Measurements from ENCODE around the gene TMEM242. TPM values are rescaled to one million over a fixed set of nuclear protein-coding genes. Genes with fewer than 3 reads are reported as not detected.

The TMEM242 gene
- total and polyA plus RNA-seq, 4 donors, result 11.2 to 18.2 (median 13.9) TPM

DNA sequence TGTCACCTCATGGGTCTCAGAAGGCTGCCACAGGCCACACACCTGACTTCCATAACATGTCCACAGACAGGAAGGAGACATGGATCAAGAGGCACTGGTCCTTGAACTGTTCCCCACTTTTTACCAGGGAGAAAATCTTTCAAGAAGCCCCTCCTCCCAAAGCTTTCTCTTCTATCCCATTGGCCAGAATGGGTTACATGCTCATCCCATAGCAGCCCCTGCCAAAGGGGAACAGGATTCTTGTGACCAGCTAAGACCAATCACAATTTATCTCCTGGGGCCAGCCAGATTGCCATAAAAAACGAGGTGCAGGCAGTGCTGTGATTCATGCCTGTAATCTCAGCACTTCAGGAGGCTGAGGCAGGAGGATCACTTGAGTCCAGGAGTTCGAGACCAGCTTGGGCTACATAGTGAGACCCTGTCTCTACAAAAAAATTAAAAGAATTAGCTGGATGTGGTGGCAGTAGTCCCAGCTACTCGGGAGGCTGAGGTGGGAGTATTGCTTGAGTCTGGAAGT is 59.4 kb downstream of the TMEM242 start:
- H3K36me3 ChIP-seq (ENCODE audit: control insufficient read depth, insufficient read depth, low read length), result no peaks in the 10 kb centered on the region
- 81% methylated on average over 2 of the region's 3 CpGs for WGBS (ENCODE audit: insufficient coverage)
- no peaks in the 10 kb centered on the region for H3K27me3 ChIP-seq (ENCODE audit: control insufficient read depth, insufficient read depth, low read length)
- H3K9me3 ChIP-seq (ENCODE audit: control insufficient read depth, insufficient read depth, low read length), result no peaks in the 10 kb centered on the region
- H3K4me1 ChIP-seq (ENCODE audit: control insufficient read depth, insufficient read depth, low read length), result peaks cover 34% of the 10 kb centered on the region
- H3K27ac ChIP-seq (ENCODE audit: low read depth, low read length), result no peak overlapping the region
- H3K4me3 ChIP-seq (ENCODE audit: low read depth, low read length), result no peak overlapping the region
- no peak for DNase-seq (ENCODE audit: low read depth in 4 of 6, low spot score in 6 of 6)

- WGBS (ENCODE audit: insufficient coverage), result no CpG with 5 or more reads among the region's 5 CpGs
- Histone ChIP-seq H3K27ac (ENCODE audit: low read depth, low read length) (no peak overlapping the region), H3K36me3 (ENCODE audit: control insufficient read depth, insufficient read depth, low read length) (no peaks in the 10 kb centered on the region), H3K27me3 (ENCODE audit: control insufficient read depth, insufficient read depth, low read length) (no peaks in the 10 kb centered on the region), H3K4me1 (ENCODE audit: control insufficient read depth, insufficient read depth, low read length) (peaks cover 26% of the 10 kb centered on the region), H3K4me3 (ENCODE audit: low read depth, low read length) (no peak overlapping the region), H3K9me3 (ENCODE audit: control insufficient read depth, insufficient read depth, low read length) (no peaks in the 10 kb centered on the region)
- peak in 1 of 6 donors; percentile 61 for DNase-seq (ENCODE audit: low read depth in 4 of 6, low spot score in 6 of 6)
Measured at GRCh38 chr6:157263146-157263545, 60.2 kb downstream of the TMEM242 start.

- WGBS (ENCODE audit: insufficient coverage), result 96% methylated on average over 9 of the region's 9 CpGs
- Histone ChIP-seq H3K27me3 (ENCODE audit: control insufficient read depth, insufficient read depth, low read length) (no peaks in the 10 kb centered on the region), H3K9me3 (ENCODE audit: control insufficient read depth, insufficient read depth, low read length) (no peaks in the 10 kb centered on the region), H3K4me1 (ENCODE audit: control insufficient read depth, insufficient read depth, low read length) (peaks cover 11% of the 10 kb centered on the region), H3K27ac (ENCODE audit: low read depth, low read length) (no peak overlapping the region), H3K36me3 (ENCODE audit: control insufficient read depth, insufficient read depth, low read length) (no peaks in the 10 kb centered on the region), H3K4me3 (ENCODE audit: low read depth, low read length) (no peak overlapping the region)
- no peak for DNase-seq (ENCODE audit: low read depth in 4 of 6, low spot score in 6 of 6)
Measured at GRCh38 chr6:157261606-157262005, 61.7 kb downstream of the TMEM242 start.

DNA sequence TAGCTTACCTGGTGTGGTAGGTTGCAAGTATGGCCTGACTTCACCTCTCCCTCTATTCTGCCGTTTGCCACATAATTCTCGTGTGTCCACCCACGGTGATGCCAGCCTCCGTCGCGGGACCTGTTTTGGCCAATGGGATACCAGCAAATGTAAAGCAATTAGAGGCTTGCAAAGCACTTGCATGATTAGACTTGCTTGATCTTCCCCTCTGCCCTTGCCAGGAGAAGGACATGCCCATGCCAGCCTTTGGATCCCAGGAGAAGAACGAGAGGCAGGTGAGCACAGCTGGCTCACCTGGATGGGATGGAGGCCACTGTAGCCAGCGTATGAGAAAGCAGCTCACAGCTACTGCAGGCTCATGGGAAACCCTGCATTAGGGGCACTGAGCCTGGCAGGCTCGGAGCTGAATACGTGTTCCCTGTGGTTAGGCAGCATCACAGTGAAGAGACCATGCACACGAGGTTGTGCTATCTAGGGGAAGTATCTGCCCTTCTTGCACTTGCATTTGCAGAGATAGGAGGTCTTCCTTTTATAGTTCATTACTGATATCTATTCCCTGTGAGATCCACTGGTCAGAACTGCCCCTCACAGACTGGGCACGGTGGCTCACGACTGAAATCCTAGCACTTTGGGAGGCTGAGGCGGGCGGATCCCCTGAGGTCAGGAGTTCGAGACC is 62.4 kb downstream of the TMEM242 start:
- Histone ChIP-seq H3K4me3 (ENCODE audit: low read depth, low read length) (no peak overlapping the region), H3K27ac (ENCODE audit: low read depth, low read length) (no peak overlapping the region), H3K36me3 (ENCODE audit: control insufficient read depth, insufficient read depth, low read length) (no peaks in the 10 kb centered on the region), H3K9me3 (ENCODE audit: control insufficient read depth, insufficient read depth, low read length) (no peaks in the 10 kb centered on the region), H3K4me1 (ENCODE audit: control insufficient read depth, insufficient read depth, low read length) (peaks cover 10% of the 10 kb centered on the region), H3K27me3 (ENCODE audit: control insufficient read depth, insufficient read depth, low read length) (no peaks in the 10 kb centered on the region)
- DNase-seq (ENCODE audit: low read depth in 4 of 6, low spot score in 6 of 6), result no peak
- WGBS (ENCODE audit: insufficient coverage), result 93% methylated on average over 13 of the region's 16 CpGs

DNA sequence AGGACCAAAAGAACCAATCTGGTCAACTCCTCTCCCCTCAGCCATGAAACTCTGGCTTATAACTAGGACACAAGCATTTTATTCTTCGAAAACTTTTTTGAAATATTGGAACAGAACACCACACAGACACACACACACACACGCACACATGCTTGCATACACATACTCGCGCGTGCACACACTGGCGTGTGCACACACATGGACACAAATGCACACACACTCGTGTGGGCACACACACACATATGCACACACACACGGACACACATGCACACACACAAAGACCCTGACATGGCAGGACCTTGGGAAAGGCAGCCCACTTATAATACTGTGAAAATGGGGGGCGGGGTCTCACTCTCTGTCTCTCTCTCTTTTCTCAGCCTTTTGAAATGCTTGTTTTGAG is 63.9 kb downstream of the TMEM242 start:
- H3K36me3 ChIP-seq (ENCODE audit: control insufficient read depth, insufficient read depth, low read length), result no peaks in the 10 kb centered on the region
- DNase-seq (ENCODE audit: low read depth in 4 of 6, low spot score in 6 of 6), result no peak
- no peaks in the 10 kb centered on the region for H3K9me3 ChIP-seq (ENCODE audit: control insufficient read depth, insufficient read depth, low read length)
- no peak overlapping the region for H3K27ac ChIP-seq (ENCODE audit: low read depth, low read length)
- H3K4me3 ChIP-seq (ENCODE audit: low read depth, low read length), result no peak overlapping the region
- no peaks in the 10 kb centered on the region for H3K4me1 ChIP-seq (ENCODE audit: control insufficient read depth, insufficient read depth, low read length)
- WGBS (ENCODE audit: insufficient coverage), result 91% methylated on average over 4 of the region's 9 CpGs
- H3K27me3 ChIP-seq (ENCODE audit: control insufficient read depth, insufficient read depth, low read length), result no peaks in the 10 kb centered on the region

- no peak overlapping the region for H3K27ac ChIP-seq (ENCODE audit: low read depth, low read length)
- H3K27me3 ChIP-seq (ENCODE audit: control insufficient read depth, insufficient read depth, low read length), result no peaks in the 10 kb centered on the region
- H3K36me3 ChIP-seq (ENCODE audit: control insufficient read depth, insufficient read depth, low read length), result no peaks in the 10 kb centered on the region
- H3K4me3 ChIP-seq (ENCODE audit: low read depth, low read length), result no peak overlapping the region
- no peak for DNase-seq (ENCODE audit: low read depth in 4 of 6, low spot score in 6 of 6)
- no peaks in the 10 kb centered on the region for H3K9me3 ChIP-seq (ENCODE audit: control insufficient read depth, insufficient read depth, low read length)
- WGBS (ENCODE audit: insufficient coverage), result 96% methylated on average over 9 of the region's 11 CpGs
- no peaks in the 10 kb centered on the region for H3K4me1 ChIP-seq (ENCODE audit: control insufficient read depth, insufficient read depth, low read length)
Measured at GRCh38 chr6:157258878-157259277, 64.4 kb downstream of the TMEM242 start.

GRCh38 chr6:157255079-157255478 is 68.2 kb downstream of the TMEM242 start:
- Histone ChIP-seq H3K4me3 (ENCODE audit: low read depth, low read length) (no peak overlapping the region), H3K4me1 (ENCODE audit: control insufficient read depth, insufficient read depth, low read length) (no peaks in the 10 kb centered on the region)
- 95% methylated on average over 2 of the region's 3 CpGs for WGBS (ENCODE audit: insufficient coverage)

DNA sequence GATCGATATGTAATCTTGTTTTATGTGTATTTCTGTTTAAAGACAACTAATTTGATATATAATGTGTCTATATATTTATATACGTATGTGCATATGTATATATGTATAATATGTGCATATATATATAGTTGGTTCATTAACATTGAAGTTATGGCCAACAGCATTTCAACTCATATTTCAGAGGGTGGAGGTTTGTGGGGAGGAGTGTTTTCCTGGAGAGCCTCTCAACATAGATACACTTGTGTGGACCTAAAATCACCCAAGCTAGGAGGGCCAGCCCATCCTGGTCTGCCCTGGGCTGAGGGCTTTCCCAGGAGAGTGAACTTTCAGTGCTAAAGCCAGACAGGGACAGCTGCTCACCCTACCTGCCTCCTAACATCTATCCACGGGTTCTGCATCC is 68.8 kb downstream of the TMEM242 start:
- Histone ChIP-seq H3K27ac (ENCODE audit: low read depth, low read length) (no peak overlapping the region), H3K9me3 (ENCODE audit: control insufficient read depth, insufficient read depth, low read length) (no peaks in the 10 kb centered on the region), H3K36me3 (ENCODE audit: control insufficient read depth, insufficient read depth, low read length) (no peaks in the 10 kb centered on the region), H3K4me3 (ENCODE audit: low read depth, low read length) (no peak overlapping the region), H3K27me3 (ENCODE audit: control insufficient read depth, insufficient read depth, low read length) (no peaks in the 10 kb centered on the region), H3K4me1 (ENCODE audit: control insufficient read depth, insufficient read depth, low read length) (peaks cover 4% of the 10 kb centered on the region)
- DNase-seq (ENCODE audit: low read depth in 4 of 6, low spot score in 6 of 6), result no peak
- 69% methylated on average over 1 of the region's 3 CpGs for WGBS (ENCODE audit: insufficient coverage)

More at GRCh38 chr6:157255079-157255478, 68.2 kb downstream of the TMEM242 start:
- Histone ChIP-seq H3K9me3 (ENCODE audit: control insufficient read depth, insufficient read depth, low read length) (no peaks in the 10 kb centered on the region), H3K36me3 (ENCODE audit: control insufficient read depth, insufficient read depth, low read length) (no peaks in the 10 kb centered on the region), H3K27ac (ENCODE audit: low read depth, low read length) (no peak overlapping the region), H3K27me3 (ENCODE audit: control insufficient read depth, insufficient read depth, low read length) (no peaks in the 10 kb centered on the region)
- no peak for DNase-seq (ENCODE audit: low read depth in 4 of 6, low spot score in 6 of 6)

GRCh38 chr6:157253699-157254098 is 69.6 kb downstream of the TMEM242 start:
- 70% methylated on average over 1 of the region's 7 CpGs for WGBS (ENCODE audit: insufficient coverage)
- Histone ChIP-seq H3K9me3 (ENCODE audit: control insufficient read depth, insufficient read depth, low read length) (no peaks in the 10 kb centered on the region), H3K4me1 (ENCODE audit: control insufficient read depth, insufficient read depth, low read length) (peaks cover 6% of the 10 kb centered on the region), H3K27me3 (ENCODE audit: control insufficient read depth, insufficient read depth, low read length) (peaks cover 2% of the 10 kb centered on the region), H3K36me3 (ENCODE audit: control insufficient read depth, insufficient read depth, low read length) (no peaks in the 10 kb centered on the region), H3K27ac (ENCODE audit: low read depth, low read length) (no peak overlapping the region), H3K4me3 (ENCODE audit: low read depth, low read length) (no peak overlapping the region)
- no peak for DNase-seq (ENCODE audit: low read depth in 4 of 6, low spot score in 6 of 6)

DNA sequence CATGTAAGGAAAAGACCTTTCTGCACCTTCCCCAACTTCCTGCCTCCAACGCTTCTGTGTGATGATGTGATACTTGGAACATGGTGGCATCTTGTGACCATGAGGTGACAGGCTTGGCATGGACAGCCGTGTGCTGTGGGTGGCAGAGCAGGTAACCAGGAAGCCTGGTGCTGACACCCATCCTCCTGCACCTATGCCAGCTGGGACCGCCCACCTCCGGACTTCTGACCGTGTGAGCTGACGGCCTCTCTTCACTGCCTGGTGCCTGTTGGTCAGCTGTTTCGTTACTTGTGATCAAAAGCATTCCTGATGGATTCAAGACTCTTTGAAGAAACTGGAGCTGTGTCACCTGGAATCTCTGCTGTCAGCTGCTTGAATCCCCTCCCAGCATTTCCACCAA is 70.3 kb downstream of the TMEM242 start:
- no peak for DNase-seq (ENCODE audit: low read depth in 4 of 6, low spot score in 6 of 6)
- 88% methylated on average over 6 of the region's 7 CpGs for WGBS (ENCODE audit: insufficient coverage)

More for the DNA sequence above, 70.3 kb downstream of the TMEM242 start:
- no peak overlapping the region for H3K4me3 ChIP-seq (ENCODE audit: low read depth, low read length)
- H3K27me3 ChIP-seq (ENCODE audit: control insufficient read depth, insufficient read depth, low read length), result peaks cover 2% of the 10 kb centered on the region
- no peak overlapping the region for H3K27ac ChIP-seq (ENCODE audit: low read depth, low read length)
- no peaks in the 10 kb centered on the region for H3K9me3 ChIP-seq (ENCODE audit: control insufficient read depth, insufficient read depth, low read length)
- no peaks in the 10 kb centered on the region for H3K36me3 ChIP-seq (ENCODE audit: control insufficient read depth, insufficient read depth, low read length)
- H3K4me1 ChIP-seq (ENCODE audit: control insufficient read depth, insufficient read depth, low read length), result peaks cover 6% of the 10 kb centered on the region
